DND-41 (cell line): ENCODE measurements around the gene MX2.
"Not testable (repeated sequence)": the region's sequence is repeated elsewhere in the genome, so short reads cannot be mapped to it uniquely, and the experiment has no call there.

Source experiments
- ATAC-seq: fragments of 200-7000 bp; cut with Tn5 transposase; 3 replicates; pipeline ENCODE4 v1.9.1; 2021; ENCODE audit warnings: low read depth; ENCODE audit not compliant: insufficient read depth
- DNase-seq: peaks from one replicate; pipeline ENCODE4 v3.0.0-alpha.2; 2020
- H2AFZ ChIP-seq: 2 replicates; pipeline ENCODE4 v1.6.0; 2012; ENCODE audit warnings: low read depth, low read length
- H3K27ac ChIP-seq: 2 replicates; pipeline ENCODE4 v1.5.1; 2012; ENCODE audit warnings: low read length, inconsistent platforms
- H3K27me3 ChIP-seq: fragments of 200-600 bp; sonication (generic); 2 replicates; pipeline ENCODE4 v1.6.0; 2012; ENCODE audit warnings: low read length, mild to moderate bottlenecking, inconsistent platforms; ENCODE audit not compliant: insufficient read depth, poor library complexity
- H3K36me3 ChIP-seq: 2 replicates; pipeline ENCODE4 v1.5.1; 2012; ENCODE audit warnings: low read length, inconsistent platforms; ENCODE audit not compliant: insufficient read depth
- H3K4me1 ChIP-seq: 2 replicates; pipeline ENCODE4 v1.5.1; 2012; ENCODE audit warnings: mild to moderate bottlenecking, low read length; ENCODE audit not compliant: insufficient read depth
- H3K4me2 ChIP-seq: 2 replicates; pipeline ENCODE4 v1.6.0; 2012; ENCODE audit warnings: mild to moderate bottlenecking, moderate library complexity, low read length, inconsistent platforms; ENCODE audit not compliant: insufficient read depth
- H3K4me3 ChIP-seq, 2 experiments: fragments of 200-600 bp in 1 of 2; shearing (Covaris generic) in 1 of 2; 2 replicates each; pipeline ENCODE4 v1.5.1; 2012 to 2016; ENCODE audit warnings: inconsistent platforms in 2 of 2, low read length in 2 of 2, mild to moderate bottlenecking in 2 of 2, low read depth in 1 of 2, moderate library complexity in 1 of 2
- H3K79me2 ChIP-seq: 2 replicates; pipeline ENCODE4 v1.6.0; 2012; ENCODE audit warnings: low read length, inconsistent platforms; ENCODE audit not compliant: insufficient read depth
- H3K9ac ChIP-seq: 2 replicates; pipeline ENCODE4 v1.6.0; 2012; ENCODE audit warnings: low read depth, mild to moderate bottlenecking, inconsistent platforms, low read length, moderate library complexity
- H3K9me3 ChIP-seq: 2 replicates; pipeline ENCODE4 v1.5.1; 2012; ENCODE audit warnings: low read length, moderate library complexity, mild to moderate bottlenecking, inconsistent platforms; ENCODE audit not compliant: insufficient read depth, severe bottlenecking
- H4K20me1 ChIP-seq: 2 replicates; pipeline ENCODE4 v1.6.0; 2012; ENCODE audit warnings: low read length; ENCODE audit not compliant: insufficient read depth
- EZH2 ChIP-seq: IDR thresholded peaks from 3 replicates; pipeline ENCODE4 v1.6.1; 2012; ENCODE audit warnings: borderline replicate concordance, low read depth, mild to moderate bottlenecking, moderate library complexity, low read length, inconsistent platforms; ENCODE audit not compliant: severe bottlenecking
- TF ChIP-seq, protein P1 (sequence below): IDR thresholded peaks from 2 replicates; pipeline ENCODE4 v1.5.1; 2012; ENCODE audit warnings: borderline replicate concordance, low read length, moderate library complexity, mild to moderate bottlenecking; ENCODE audit not compliant: poor library complexity, severe bottlenecking; ENCODE audit errors: extremely low read depth

MX2 gene

DNA sequence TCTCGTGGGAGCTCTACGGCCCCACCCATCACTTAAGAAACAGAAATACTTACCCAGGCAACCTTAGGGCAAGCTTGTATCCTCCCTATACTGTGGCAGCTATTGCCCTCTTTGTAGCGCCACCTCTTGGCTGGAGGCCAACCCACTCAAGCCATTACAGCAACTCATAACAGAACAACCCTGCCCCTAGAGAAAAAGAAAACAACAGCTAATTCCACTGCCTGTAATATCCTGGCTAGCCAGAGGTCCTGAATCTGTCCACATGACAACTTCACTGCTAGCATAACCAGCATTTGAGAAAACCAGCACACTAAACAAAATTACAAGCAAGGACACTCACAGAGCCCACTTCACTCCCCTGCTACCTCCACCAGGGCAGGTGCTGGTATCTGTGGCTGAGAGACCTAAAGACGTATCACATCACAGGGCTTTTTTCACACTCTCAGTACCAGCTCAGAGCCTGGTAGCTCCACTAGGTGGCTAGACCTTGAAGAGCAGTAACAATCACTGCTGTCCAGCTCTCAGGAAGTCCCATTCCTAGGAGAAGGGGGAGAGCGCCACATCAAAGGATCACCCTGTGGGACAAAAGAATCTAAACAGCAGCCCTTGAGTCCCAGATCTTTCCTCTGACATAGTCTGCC lies 49.7 kb downstream of the MX2 start:
- H3K79me2 ChIP-seq, result no peaks in the 10 kb centered on the region
- no peak overlapping the region for H2AFZ ChIP-seq
- ATAC-seq (peak; percentile 61), DNase-seq (no peak)
- H3K27me3 ChIP-seq, result no peaks in the 10 kb centered on the region
- H3K4me1 ChIP-seq, result no peaks in the 10 kb centered on the region
- peaks cover 4% of the 10 kb centered on the region for H3K9me3 ChIP-seq
- no peak overlapping the region for H3K9ac ChIP-seq
- no peak for TF ChIP-seq EZH2
- TF ChIP-seq, protein P1, sequence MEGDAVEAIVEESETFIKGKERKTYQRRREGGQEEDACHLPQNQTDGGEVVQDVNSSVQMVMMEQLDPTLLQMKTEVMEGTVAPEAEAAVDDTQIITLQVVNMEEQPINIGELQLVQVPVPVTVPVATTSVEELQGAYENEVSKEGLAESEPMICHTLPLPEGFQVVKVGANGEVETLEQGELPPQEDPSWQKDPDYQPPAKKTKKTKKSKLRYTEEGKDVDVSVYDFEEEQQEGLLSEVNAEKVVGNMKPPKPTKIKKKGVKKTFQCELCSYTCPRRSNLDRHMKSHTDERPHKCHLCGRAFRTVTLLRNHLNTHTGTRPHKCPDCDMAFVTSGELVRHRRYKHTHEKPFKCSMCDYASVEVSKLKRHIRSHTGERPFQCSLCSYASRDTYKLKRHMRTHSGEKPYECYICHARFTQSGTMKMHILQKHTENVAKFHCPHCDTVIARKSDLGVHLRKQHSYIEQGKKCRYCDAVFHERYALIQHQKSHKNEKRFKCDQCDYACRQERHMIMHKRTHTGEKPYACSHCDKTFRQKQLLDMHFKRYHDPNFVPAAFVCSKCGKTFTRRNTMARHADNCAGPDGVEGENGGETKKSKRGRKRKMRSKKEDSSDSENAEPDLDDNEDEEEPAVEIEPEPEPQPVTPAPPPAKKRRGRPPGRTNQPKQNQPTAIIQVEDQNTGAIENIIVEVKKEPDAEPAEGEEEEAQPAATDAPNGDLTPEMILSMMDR, result peak; percentile 24
- H3K4me3 ChIP-seq, result no peak overlapping the region
- H3K4me2 ChIP-seq, result no peak overlapping the region
- no peak overlapping the region for H3K27ac ChIP-seq
- H4K20me1 ChIP-seq, result no peaks in the 10 kb centered on the region
- peaks cover 44% of the 10 kb centered on the region for H3K36me3 ChIP-seq

DNA sequence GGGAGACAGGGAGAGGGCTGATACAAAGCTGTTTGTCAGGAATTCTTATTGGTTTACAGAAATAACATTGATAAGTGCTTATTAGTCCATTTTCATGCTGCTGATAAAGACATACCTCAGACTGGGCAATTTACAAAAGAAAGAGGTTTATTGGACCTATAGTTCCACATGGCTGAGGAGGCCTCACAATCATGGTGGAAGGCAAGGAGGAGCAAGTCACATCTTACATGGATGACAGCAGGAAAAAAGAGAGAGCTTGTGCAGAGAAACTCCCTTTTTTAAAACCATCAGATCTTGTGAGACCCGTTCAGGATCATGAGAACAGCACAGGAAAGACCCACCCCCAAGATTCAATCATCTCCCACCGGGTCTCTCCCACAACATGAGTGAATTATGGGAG lies 55.7 kb downstream of the MX2 start:
- not testable (repeated sequence) for H4K20me1 ChIP-seq, H3K27ac ChIP-seq, ATAC-seq, H3K9me3 ChIP-seq, H3K4me2 ChIP-seq, DNase-seq, H3K4me3 ChIP-seq, H2AFZ ChIP-seq, H3K9ac ChIP-seq, H3K27me3 ChIP-seq, H3K79me2 ChIP-seq, H3K36me3 ChIP-seq
- peaks cover 15% of the 10 kb centered on the region for H3K4me1 ChIP-seq

DNA sequence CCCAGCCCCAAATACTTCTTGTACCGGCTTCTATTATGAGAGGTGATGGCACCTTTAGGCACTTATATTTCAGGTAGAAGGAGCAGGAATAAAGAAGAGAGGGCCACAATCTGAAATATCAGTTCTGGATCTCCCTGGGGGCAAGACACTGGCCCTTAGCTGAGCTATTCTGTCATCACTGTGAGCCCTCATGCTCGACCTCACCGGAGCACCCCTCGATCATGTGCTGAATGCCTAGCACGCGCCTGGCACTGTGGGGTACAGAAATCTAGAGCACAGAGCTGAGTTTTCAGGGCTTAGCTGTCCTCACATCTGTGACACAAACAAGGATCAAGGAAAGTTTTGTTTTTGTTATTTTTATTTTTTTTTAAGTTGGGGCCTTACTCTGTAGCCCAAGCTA lies 56.6 kb downstream of the MX2 start:
- no peaks in the 10 kb centered on the region for H4K20me1 ChIP-seq
- H3K4me3 ChIP-seq, result no peak overlapping the region
- no peak for ATAC-seq
- H3K79me2 ChIP-seq, result no peaks in the 10 kb centered on the region
- no peak overlapping the region for H3K27ac ChIP-seq
- H2AFZ ChIP-seq, result no peak overlapping the region
- no peak for DNase-seq
- H3K9ac ChIP-seq, result no peak overlapping the region
- no peaks in the 10 kb centered on the region for H3K9me3 ChIP-seq
- H3K4me1 ChIP-seq, result peaks cover 15% of the 10 kb centered on the region
- TF ChIP-seq EZH2, result no peak
- TF ChIP-seq, protein P1, result no peak
- H3K36me3 ChIP-seq, result no peaks in the 10 kb centered on the region
- no peaks in the 10 kb centered on the region for H3K27me3 ChIP-seq
- H3K4me2 ChIP-seq, result no peak overlapping the region

DNA sequence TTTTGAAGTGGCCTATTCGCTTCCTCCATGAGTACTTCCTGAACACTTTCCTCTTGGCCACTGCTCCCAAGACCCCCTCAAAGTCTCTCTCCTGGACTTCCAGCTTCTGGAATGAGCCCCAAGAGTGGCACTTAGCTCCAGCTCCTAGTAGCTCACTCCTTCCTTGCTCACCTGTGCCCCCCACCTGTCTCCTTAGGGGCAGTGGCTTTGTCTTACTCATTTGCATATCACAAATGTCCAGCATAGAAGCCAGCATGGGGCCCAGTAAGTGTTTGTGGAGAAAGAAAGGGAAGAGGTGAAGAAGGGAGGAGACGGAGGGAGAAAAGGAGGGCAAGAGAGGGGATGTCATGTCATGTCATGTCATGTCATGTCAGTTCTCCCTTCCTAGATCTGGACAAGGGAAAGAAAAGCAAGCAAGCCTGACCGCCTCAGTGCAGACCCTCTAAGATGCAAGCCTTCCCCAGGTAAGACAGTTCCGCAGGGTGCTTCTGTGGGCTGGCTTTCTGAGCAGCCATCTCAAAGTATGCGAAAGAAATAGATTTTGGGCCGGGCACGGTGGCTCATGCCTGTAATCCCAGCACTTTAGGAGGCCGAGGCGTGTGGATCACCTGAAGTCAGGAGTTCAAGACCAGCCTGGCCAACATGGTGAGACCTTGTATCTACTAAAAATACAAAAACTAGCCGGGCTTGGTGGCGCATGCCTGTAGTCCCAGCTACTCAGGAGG lies 57.3 kb downstream of the MX2 start:
- Histone ChIP-seq H3K4me2 (no peak overlapping the region), H3K27ac (no peak overlapping the region), H2AFZ (no peak overlapping the region), H3K27me3 (no peaks in the 10 kb centered on the region), H3K4me1 (peaks cover 15% of the 10 kb centered on the region), H3K4me3 (no peak overlapping the region), H3K9me3 (no peaks in the 10 kb centered on the region), H3K36me3 (no peaks in the 10 kb centered on the region), H3K9ac (no peak overlapping the region), H3K79me2 (no peaks in the 10 kb centered on the region), H4K20me1 (no peaks in the 10 kb centered on the region)
- ATAC-seq, result no peak
- TF ChIP-seq EZH2, result no peak
- TF ChIP-seq, protein P1, result no peak
- no peak for DNase-seq
